Tibial artery (tissue), 4 donors: ENCODE results near the gene TDRD9.

Source experiments
- DNase-seq, 2 donors: peaks; one replicate each; pipeline ENCODE4 v3.0.0-alpha.2; 2019
- H3K27ac ChIP-seq, 2 donors: fragments of 200-600 bp; sonication (generic) in 1 of 2; 1 replicate in 1 of 2; 2 replicates in 1 of 2; pipeline ENCODE4 v1.5.1; 2018 to 2019; ENCODE audit warnings: mild to moderate bottlenecking in 1 of 2
- H3K27me3 ChIP-seq, 2 donors: fragments of 200-600 bp; sonication (generic) in 1 of 2; one replicate each; pipeline versions ENCODE4 v1.5.1 to v1.6.0; 2016 to 2019
- H3K36me3 ChIP-seq, 3 donors: fragments of 200-600 bp; sonication (generic) in 2 of 3; one replicate each; pipeline ENCODE4 v1.5.1; 2016 to 2019; ENCODE audit warnings: mild to moderate bottlenecking in 2 of 3
- H3K4me1 ChIP-seq, 4 donors: fragments of 200-600 bp; sonication (generic) in 2 of 4; 1 replicate in 3 of 4; 2 replicates in 1 of 4; pipeline ENCODE4 v1.5.1; 2016 to 2019
- H3K4me3 ChIP-seq, 2 donors: fragments of 200-600 bp; sonication (generic) in 1 of 2; 1 replicate in 1 of 2; 2 replicates in 1 of 2; pipeline ENCODE4 v1.5.1; 2018 to 2019; ENCODE audit warnings: mild to moderate bottlenecking in 2 of 2
- H3K9me3 ChIP-seq, 3 donors: fragments of 200-600 bp; sonication (generic) in 1 of 3; one replicate each; pipeline ENCODE4 v1.5.1; 2016 to 2019
- intact Hi-C: fragments of 100-400 bp; cut with DNase I; formaldehyde crosslinking; loops from one replicate; pipeline ENCODE4 v1.15.0; 2023; ENCODE audit warnings: low total_unique reads
- TF ChIP-seq, protein P1 (sequence below), 2 experiments: fragments of 200-600 bp in 1 of 2; fragments of 450-650 bp in 1 of 2; IDR thresholded peaks; one replicate each; pipeline ENCODE4 v1.5.1; 2017 to 2019; ENCODE audit warnings: antibody characterized with exemption in 2 of 2, mild to moderate bottlenecking in 1 of 2, moderate library complexity in 1 of 2

The TDRD9 gene

GRCh38 chr14:103989034-103989433 is 60.8 kb downstream of the TDRD9 start:
- TF ChIP-seq, protein P1, sequence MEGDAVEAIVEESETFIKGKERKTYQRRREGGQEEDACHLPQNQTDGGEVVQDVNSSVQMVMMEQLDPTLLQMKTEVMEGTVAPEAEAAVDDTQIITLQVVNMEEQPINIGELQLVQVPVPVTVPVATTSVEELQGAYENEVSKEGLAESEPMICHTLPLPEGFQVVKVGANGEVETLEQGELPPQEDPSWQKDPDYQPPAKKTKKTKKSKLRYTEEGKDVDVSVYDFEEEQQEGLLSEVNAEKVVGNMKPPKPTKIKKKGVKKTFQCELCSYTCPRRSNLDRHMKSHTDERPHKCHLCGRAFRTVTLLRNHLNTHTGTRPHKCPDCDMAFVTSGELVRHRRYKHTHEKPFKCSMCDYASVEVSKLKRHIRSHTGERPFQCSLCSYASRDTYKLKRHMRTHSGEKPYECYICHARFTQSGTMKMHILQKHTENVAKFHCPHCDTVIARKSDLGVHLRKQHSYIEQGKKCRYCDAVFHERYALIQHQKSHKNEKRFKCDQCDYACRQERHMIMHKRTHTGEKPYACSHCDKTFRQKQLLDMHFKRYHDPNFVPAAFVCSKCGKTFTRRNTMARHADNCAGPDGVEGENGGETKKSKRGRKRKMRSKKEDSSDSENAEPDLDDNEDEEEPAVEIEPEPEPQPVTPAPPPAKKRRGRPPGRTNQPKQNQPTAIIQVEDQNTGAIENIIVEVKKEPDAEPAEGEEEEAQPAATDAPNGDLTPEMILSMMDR (IDR thresholded peaks at IDR 0.05), result no peak
- Histone ChIP-seq H3K36me3 (no peaks in the 10 kb centered on the region), H3K4me1 (no peaks in the 10 kb centered on the region), H3K4me3 (no peak overlapping the region), H3K9me3 (peaks cover 0 to 11% (median 5%) of the 10 kb centered on the region in 3 donors), H3K27me3 (peaks cover 0 to 10% of the 10 kb centered on the region in 2 donors), H3K27ac (no peak overlapping the region)
- intact Hi-C loops, result no loop called here
- DNase-seq, result no peak

GRCh38 chr14:103989964-103990363 is 61.7 kb downstream of the TDRD9 start:
- Histone ChIP-seq H3K9me3 (peaks cover 0 to 11% (median 5%) of the 10 kb centered on the region in 3 donors), H3K4me3 (no peak overlapping the region), H3K27me3 (peaks cover 0 to 10% of the 10 kb centered on the region in 2 donors), H3K4me1 (no peaks in the 10 kb centered on the region), H3K27ac (no peak overlapping the region), H3K36me3 (no peaks in the 10 kb centered on the region)
- TF ChIP-seq, protein P1 (IDR thresholded peaks at IDR 0.05), result no peak
- no peak for DNase-seq
- intact Hi-C loops, result no loop called here

- no peak for DNase-seq
Measured at GRCh38 chr14:103994535-103995184, 66.4 kb downstream of the TDRD9 start.

GRCh38 chr14:103995876-103996275 is 67.6 kb downstream of the TDRD9 start:
- no peak for DNase-seq
- no peak overlapping the region for H3K27ac ChIP-seq
- intact Hi-C loops, result no loop called here
- H3K4me1 ChIP-seq, result no peaks in the 10 kb centered on the region
- no peak overlapping the region for H3K4me3 ChIP-seq
- H3K27me3 ChIP-seq, result peaks cover 0 to 9% of the 10 kb centered on the region in 2 donors
- no peaks in the 10 kb centered on the region for H3K9me3 ChIP-seq
- H3K36me3 ChIP-seq, result no peaks in the 10 kb centered on the region
- TF ChIP-seq, protein P1 (IDR thresholded peaks at IDR 0.05), result no peak

More at GRCh38 chr14:103994535-103995184, 66.4 kb downstream of the TDRD9 start:
- Histone ChIP-seq H3K27me3 (peaks cover 0 to 17% of the 10 kb centered on the region in 2 donors), H3K36me3 (no peaks in the 10 kb centered on the region), H3K9me3 (peaks cover 0 to under 1% (median 0%) of the 10 kb centered on the region in 3 donors), H3K4me3 (no peak overlapping the region), H3K27ac (no peak overlapping the region), H3K4me1 (no peaks in the 10 kb centered on the region)
- TF ChIP-seq, protein P1 (IDR thresholded peaks at IDR 0.05), result no peak
- intact Hi-C loops, result no loop called here

DNA sequence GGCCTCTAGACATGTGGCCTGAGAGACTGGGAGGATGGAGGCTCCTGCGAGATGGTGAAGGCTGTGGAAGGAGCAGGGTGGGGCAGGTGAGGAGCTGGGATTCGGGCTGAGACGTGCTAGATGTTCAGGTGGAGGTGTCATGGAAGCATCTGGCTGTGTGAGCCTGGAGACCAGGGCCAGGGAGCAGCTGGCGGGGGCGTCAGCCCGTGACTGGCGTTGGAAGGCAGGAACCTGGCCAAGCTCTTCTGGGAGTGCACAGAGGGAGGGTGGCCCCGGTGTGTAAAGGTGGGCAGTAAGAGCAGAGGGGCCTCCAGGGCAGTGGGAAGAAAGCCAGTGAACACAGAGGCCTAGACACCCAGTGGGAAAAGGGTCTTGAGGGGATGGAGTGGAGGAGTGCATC is 69.1 kb downstream of the TDRD9 start:
- intact Hi-C loops, result no loop called here
- TF ChIP-seq, protein P1 (IDR thresholded peaks at IDR 0.05), result no peak
- Histone ChIP-seq H3K36me3 (no peaks in the 10 kb centered on the region), H3K9me3 (no peaks in the 10 kb centered on the region), H3K27me3 (peaks cover 0 to 9% of the 10 kb centered on the region in 2 donors), H3K4me3 (no peak overlapping the region), H3K4me1 (no peaks in the 10 kb centered on the region), H3K27ac (no peak overlapping the region)
- no peak for DNase-seq
